ENCODE measurements around the gene HIPK1. TPM values are rescaled to one million over a fixed set of nuclear protein-coding genes. Genes with fewer than 3 reads are reported as not detected.

HIPK1 gene
- total and polyA plus RNA-seq, 7 donors = 13.8 to 57.1 (median 47.2) TPM

- peak overlapping the region; percentile 80 to 91 (median 90) for H3K27ac ChIP-seq
- intact Hi-C loops (cut with DNase I) = loop anchor here (2.0 to 10.0 kb wide), 4 partner anchors 112 to 532 kb away; partner anchors contain the start of genes SYT6 and TRIM33
- no peaks in the 10 kb centered on the region for H3K36me3 ChIP-seq
- peaks cover 0 to 73% (median 58%) of the 10 kb centered on the region in 4 donors for H3K4me1 ChIP-seq
- no peaks in the 10 kb centered on the region for H3K27me3 ChIP-seq
- no peaks in the 10 kb centered on the region for H3K9me3 ChIP-seq
- peak overlapping the region; percentile 11 to 55 (median 50) for H3K4me3 ChIP-seq
- TF ChIP-seq, protein P1, sequence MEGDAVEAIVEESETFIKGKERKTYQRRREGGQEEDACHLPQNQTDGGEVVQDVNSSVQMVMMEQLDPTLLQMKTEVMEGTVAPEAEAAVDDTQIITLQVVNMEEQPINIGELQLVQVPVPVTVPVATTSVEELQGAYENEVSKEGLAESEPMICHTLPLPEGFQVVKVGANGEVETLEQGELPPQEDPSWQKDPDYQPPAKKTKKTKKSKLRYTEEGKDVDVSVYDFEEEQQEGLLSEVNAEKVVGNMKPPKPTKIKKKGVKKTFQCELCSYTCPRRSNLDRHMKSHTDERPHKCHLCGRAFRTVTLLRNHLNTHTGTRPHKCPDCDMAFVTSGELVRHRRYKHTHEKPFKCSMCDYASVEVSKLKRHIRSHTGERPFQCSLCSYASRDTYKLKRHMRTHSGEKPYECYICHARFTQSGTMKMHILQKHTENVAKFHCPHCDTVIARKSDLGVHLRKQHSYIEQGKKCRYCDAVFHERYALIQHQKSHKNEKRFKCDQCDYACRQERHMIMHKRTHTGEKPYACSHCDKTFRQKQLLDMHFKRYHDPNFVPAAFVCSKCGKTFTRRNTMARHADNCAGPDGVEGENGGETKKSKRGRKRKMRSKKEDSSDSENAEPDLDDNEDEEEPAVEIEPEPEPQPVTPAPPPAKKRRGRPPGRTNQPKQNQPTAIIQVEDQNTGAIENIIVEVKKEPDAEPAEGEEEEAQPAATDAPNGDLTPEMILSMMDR (IDR thresholded peaks at IDR 0.05) = no peak
- TF ChIP-seq POLR2AphosphoS5 (IDR thresholded peaks at IDR 0.05) (no peak), EP300 (IDR thresholded peaks at IDR 0.05) (no peak), POLR2A (IDR thresholded peaks at IDR 0.05) (no peak)
- WGBS, 2 donors = 70 to 72% methylated on average over 5 of the region's 5 CpGs
- no peak for DNase-seq
Observed at GRCh38 chr1:113982949-113983348, 53.8 kb downstream of the HIPK1 start.

DNA sequence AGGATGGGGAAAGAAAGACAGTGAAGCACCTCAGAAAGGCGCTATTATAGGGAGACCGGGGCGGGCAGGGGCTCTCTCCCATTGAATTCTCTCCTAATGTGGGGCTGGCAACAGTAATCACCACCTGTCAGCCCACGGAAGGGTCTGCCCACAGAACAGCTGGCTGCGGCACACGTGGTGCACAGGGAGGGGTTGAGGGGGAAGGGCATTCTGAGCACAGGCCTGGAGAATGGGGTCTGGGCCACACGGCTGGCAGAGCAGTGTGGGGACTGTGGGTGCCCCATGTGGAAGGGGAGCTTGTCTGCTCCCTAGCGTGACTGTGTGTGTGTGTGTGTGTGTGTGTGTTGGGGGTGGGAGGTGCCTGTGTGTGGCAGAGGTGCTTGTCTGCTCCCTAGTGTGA is 54.3 kb downstream of the HIPK1 start:
- DNase-seq = no peak
- WGBS, 2 donors = 49 to 73% methylated on average over 8 of the region's 8 CpGs
- H3K4me1 ChIP-seq = peaks cover 0 to 68% (median 54%) of the 10 kb centered on the region in 4 donors
- H3K36me3 ChIP-seq = no peaks in the 10 kb centered on the region
- H3K27ac ChIP-seq = peak overlapping the region; percentile 80 to 91 (median 90)
- TF ChIP-seq POLR2A (IDR thresholded peaks at IDR 0.05) (no peak), EP300 (IDR thresholded peaks at IDR 0.05) (no peak), POLR2AphosphoS5 (IDR thresholded peaks at IDR 0.05) (no peak)
- TF ChIP-seq, protein P1 (IDR thresholded peaks at IDR 0.05) = no peak
- H3K27me3 ChIP-seq = no peaks in the 10 kb centered on the region
- intact Hi-C loops (cut with DNase I) = loop anchor here (2.0 to 10.0 kb wide), 4 partner anchors 111 to 531 kb away; partner anchors contain the start of genes SYT6 and TRIM33
- peak overlapping the region in 3 of 4 donors; percentile 49 to 55 (median 50) for H3K4me3 ChIP-seq
- no peaks in the 10 kb centered on the region for H3K9me3 ChIP-seq

GRCh38 chr1:113983826-113984225 is 54.7 kb downstream of the HIPK1 start:
- H3K4me3 ChIP-seq = peak overlapping the region in 3 of 4 donors; percentile 49 to 55 (median 50)
- TF ChIP-seq POLR2A (IDR thresholded peaks at IDR 0.05) (no peak), EP300 (IDR thresholded peaks at IDR 0.05) (no peak), POLR2AphosphoS5 (IDR thresholded peaks at IDR 0.05) (no peak)
- TF ChIP-seq, protein P1 (IDR thresholded peaks at IDR 0.05) = no peak
- no peaks in the 10 kb centered on the region for H3K27me3 ChIP-seq
- peak overlapping the region; percentile 80 to 91 (median 90) for H3K27ac ChIP-seq
- DNase-seq = no peak
- peaks cover 0 to 64% (median 50%) of the 10 kb centered on the region in 4 donors for H3K4me1 ChIP-seq
- H3K9me3 ChIP-seq = no peaks in the 10 kb centered on the region
- 91 to 93% methylated on average over 7 of the region's 7 CpGs for WGBS, 2 donors
- no peaks in the 10 kb centered on the region for H3K36me3 ChIP-seq
- intact Hi-C loops (cut with DNase I) = loop anchor here (2.0 to 10.0 kb wide), 4 partner anchors 111 to 531 kb away; partner anchors contain the start of genes SYT6 and TRIM33

DNA sequence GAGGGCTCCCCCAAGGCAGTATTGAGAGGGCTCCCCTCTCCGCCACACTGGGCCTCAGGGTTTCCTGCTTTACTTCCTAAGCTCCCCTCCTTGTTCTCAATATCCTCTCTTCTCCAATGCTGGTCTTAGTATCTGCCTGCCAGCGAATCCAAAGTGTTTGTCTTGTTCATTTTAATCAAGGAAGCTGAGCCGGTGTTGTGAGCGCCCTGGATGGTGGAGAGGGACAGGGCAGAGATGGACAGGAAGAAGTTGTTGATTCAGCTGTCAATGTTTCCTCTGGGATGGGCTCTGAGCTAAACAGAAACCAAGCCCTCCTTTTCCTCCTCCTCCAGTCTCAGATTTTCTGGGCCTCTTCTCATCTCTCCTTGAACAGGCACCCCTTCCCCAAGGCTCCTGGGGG is 55.6 kb downstream of the HIPK1 start:
- 41 to 47% methylated on average over 4 of the region's 4 CpGs for WGBS, 2 donors
- no peak for DNase-seq
- intact Hi-C loops (cut with DNase I) = loop anchor here (5.0 to 10.0 kb wide), 3 partner anchors 168 to 530 kb away; partner anchors contain the start of genes SYT6 and TRIM33

More for the DNA sequence above, 55.6 kb downstream of the HIPK1 start:
- Histone ChIP-seq H3K4me1 (peaks cover 0 to 55% (median 49%) of the 10 kb centered on the region in 4 donors), H3K27ac (peak overlapping the region; percentile 80 to 91 (median 90)), H3K27me3 (no peaks in the 10 kb centered on the region), H3K9me3 (no peaks in the 10 kb centered on the region), H3K36me3 (no peaks in the 10 kb centered on the region), H3K4me3 (no peak overlapping the region)
- TF ChIP-seq EP300 (IDR thresholded peaks at IDR 0.05) (no peak), POLR2AphosphoS5 (IDR thresholded peaks at IDR 0.05) (no peak), POLR2A (IDR thresholded peaks at IDR 0.05) (no peak)
- TF ChIP-seq, protein P1 (IDR thresholded peaks at IDR 0.05) = no peak

Measured in sigmoid colon (tissue), 7 donors.